ENCODE results near the gene RAB24. TPM values are rescaled to one million over a fixed set of nuclear protein-coding genes. Genes with fewer than 3 reads are reported as not detected.
A peak's percentile ranks its signal among the peaks of the same experiment; 100 is the strongest.
"Not testable (repeated sequence)": the region's sequence is repeated elsewhere in the genome, so short reads cannot be mapped to it uniquely, and the experiment has no call there.

RAB24 gene
- total and polyA plus RNA-seq, 9 donors: 17.0 to 40.4 (median 26.8) TPM

DNA sequence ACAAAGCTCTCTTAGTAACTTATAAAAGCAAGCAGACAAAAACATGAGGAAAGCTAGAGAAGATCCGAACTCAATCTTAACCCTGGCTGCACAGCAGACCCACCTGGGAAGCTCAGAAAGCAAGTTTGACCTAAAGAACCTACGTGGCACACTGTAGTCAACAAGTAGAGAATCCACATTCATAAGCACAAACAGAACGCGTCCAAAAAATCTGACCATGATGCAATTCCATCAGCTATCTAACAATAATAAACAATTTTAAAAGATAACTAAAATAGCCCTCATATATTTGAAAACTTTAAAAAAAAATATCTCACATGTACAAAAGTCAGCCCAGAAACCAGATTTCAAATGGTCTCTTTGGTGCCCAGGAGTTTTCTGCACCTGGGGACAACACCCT, 43.3 kb upstream of the RAB24 start:
- H3K27ac ChIP-seq: no peak overlapping the region
- H3K27me3 ChIP-seq: no peaks in the 10 kb centered on the region
- H3K36me3 ChIP-seq: no peaks in the 10 kb centered on the region
- 20 to 47% (median 21%) methylated on average over 4 of the region's 4 CpGs for WGBS, 3 donors
- no peaks in the 10 kb centered on the region for H3K9me3 ChIP-seq
- intact Hi-C loops (cut with DNase I): no loop called here
- peaks cover 11% of the 10 kb centered on the region for H3K4me1 ChIP-seq (ENCODE audit: insufficient read depth)
- no peak overlapping the region for H3K4me3 ChIP-seq
- peak in 1 of 5 donors; percentile 5 for DNase-seq
- no peak for TF ChIP-seq EP300 (IDR thresholded peaks at IDR 0.05)

DNA sequence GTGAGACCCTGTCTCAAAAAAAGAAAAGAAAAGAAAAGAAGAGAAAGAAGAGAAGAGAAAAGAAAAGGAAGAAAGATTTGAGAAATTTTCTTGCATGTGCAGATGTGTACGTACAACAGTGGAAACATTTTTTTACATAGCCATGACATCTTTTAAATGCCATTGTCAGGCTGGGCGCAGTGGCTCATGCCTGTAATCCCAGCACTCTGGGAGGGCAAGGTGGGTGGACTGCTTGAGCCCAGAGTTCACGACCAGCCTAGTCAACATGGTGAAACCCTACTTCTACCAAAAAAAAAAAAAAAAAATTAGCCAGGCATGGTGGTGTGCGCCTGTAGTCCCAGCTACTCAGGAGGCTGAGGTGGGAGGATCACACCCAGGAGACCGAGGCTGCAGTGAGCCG, 41.4 kb upstream of the RAB24 start:
- Histone ChIP-seq H3K27me3 (no peaks in the 10 kb centered on the region), H3K36me3 (no peaks in the 10 kb centered on the region), H3K4me3 (no peak overlapping the region), H3K27ac (no peak overlapping the region), H3K9me3 (no peaks in the 10 kb centered on the region), H3K4me1 (ENCODE audit: insufficient read depth) (peaks cover 2% of the 10 kb centered on the region)
- DNase-seq: no peak
- intact Hi-C loops (cut with DNase I): no loop called here
- TF ChIP-seq EP300 (IDR thresholded peaks at IDR 0.05) (no peak), POLR2A (IDR thresholded peaks at IDR 0.05) (no peak)
- TF ChIP-seq, protein P1, sequence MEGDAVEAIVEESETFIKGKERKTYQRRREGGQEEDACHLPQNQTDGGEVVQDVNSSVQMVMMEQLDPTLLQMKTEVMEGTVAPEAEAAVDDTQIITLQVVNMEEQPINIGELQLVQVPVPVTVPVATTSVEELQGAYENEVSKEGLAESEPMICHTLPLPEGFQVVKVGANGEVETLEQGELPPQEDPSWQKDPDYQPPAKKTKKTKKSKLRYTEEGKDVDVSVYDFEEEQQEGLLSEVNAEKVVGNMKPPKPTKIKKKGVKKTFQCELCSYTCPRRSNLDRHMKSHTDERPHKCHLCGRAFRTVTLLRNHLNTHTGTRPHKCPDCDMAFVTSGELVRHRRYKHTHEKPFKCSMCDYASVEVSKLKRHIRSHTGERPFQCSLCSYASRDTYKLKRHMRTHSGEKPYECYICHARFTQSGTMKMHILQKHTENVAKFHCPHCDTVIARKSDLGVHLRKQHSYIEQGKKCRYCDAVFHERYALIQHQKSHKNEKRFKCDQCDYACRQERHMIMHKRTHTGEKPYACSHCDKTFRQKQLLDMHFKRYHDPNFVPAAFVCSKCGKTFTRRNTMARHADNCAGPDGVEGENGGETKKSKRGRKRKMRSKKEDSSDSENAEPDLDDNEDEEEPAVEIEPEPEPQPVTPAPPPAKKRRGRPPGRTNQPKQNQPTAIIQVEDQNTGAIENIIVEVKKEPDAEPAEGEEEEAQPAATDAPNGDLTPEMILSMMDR (IDR thresholded peaks at IDR 0.05): no peak
- WGBS, 3 donors: 92 to 97% (median 94%) methylated on average over 6 of the region's 6 CpGs

DNA sequence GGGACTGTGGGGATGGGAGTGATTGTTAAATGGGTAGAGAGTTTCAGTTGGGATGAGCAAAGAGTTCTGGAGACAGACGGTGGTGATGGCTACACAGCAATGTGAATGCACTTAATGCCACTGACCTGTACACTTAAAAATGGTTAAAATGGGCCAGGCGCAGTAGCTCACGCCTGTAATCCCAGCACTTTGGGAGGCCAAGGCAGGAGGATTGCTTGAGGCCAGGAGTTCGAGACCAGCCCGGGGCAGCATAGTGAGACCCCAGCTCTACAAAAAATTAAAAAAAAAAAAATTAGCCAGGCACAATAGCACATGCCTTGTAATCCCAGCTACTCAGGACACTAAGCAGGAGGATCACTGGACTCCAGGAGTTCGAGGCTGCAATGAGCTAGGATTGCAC, 40.3 kb upstream of the RAB24 start:
- DNase-seq: no peak
- TF ChIP-seq POLR2A (IDR thresholded peaks at IDR 0.05): no peak
- TF ChIP-seq, protein P1 (IDR thresholded peaks at IDR 0.05): no peak
- no peak for TF ChIP-seq EP300 (IDR thresholded peaks at IDR 0.05)
- no peaks in the 10 kb centered on the region for H3K36me3 ChIP-seq

DNA sequence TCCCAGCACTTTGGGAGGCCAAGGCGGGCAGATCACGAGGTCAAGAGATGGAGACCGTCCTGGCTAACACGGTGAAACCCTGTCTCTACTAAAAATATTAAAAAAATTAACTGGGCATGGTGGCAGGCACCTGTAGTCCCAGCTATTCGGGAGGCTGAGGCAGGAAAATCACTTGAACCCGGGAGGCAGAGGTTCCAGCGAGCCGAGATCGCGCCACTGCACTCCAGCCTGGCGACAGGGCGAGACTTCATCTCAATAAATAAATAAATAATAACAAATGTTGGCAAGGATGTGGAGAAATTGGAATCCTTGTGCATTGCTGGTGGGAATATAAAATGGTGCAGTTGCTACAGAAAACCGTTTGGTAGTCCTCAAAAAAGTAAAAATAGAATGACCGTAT, 39.5 kb upstream of the RAB24 start:
- H3K9me3 ChIP-seq; H3K4me3 ChIP-seq; H3K27ac ChIP-seq; H3K36me3 ChIP-seq; H3K4me1 ChIP-seq (ENCODE audit: insufficient read depth); intact Hi-C loops (cut with DNase I); H3K27me3 ChIP-seq; DNase-seq: not testable (repeated sequence)
- 92 to 96% (median 92%) methylated on average over 14 of the region's 14 CpGs for WGBS, 3 donors

More for the DNA sequence above, 40.3 kb upstream of the RAB24 start:
- H3K4me3 ChIP-seq: no peak overlapping the region
- no peak overlapping the region for H3K27ac ChIP-seq
- peaks cover 2% of the 10 kb centered on the region for H3K4me1 ChIP-seq (ENCODE audit: insufficient read depth)
- no peaks in the 10 kb centered on the region for H3K9me3 ChIP-seq
- intact Hi-C loops (cut with DNase I): no loop called here
- no peaks in the 10 kb centered on the region for H3K27me3 ChIP-seq
- WGBS, 3 donors: 93 to 97% (median 94%) methylated on average over 6 of the region's 6 CpGs

DNA sequence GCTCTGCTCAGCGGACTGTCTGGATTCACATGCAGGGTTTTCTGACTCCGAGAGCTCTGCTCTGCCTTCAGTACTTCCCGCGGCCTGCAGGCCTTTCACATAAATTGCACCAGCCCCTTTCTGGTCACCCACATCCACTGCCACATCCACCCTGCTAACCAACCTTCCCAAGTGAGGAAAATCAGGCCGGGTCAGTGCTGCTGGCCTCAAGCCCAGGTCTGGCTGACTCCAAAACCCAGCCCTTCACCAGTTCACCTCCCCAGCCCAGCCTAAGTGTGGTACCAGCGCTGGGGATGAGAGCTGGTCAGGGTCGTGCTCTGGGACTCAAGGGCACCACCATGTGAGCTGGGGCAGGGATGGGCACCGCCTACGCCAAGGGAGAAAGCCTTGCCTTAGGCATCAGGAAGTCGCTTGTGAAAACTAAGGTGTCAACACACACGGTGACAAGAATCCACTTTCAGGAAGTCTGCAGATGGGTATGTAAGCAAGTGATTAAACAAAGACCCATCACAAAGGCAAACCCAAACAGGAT, 35.7 kb upstream of the RAB24 start:
- WGBS, 3 donors: 72 to 77% (median 77%) methylated on average over 11 of the region's 11 CpGs
- no peaks in the 10 kb centered on the region for H3K27me3 ChIP-seq
- no peak overlapping the region for H3K27ac ChIP-seq
- no peak for DNase-seq
- no peak overlapping the region for H3K4me3 ChIP-seq
- no peaks in the 10 kb centered on the region for H3K4me1 ChIP-seq (ENCODE audit: insufficient read depth)
- no peaks in the 10 kb centered on the region for H3K9me3 ChIP-seq
- TF ChIP-seq POLR2A (IDR thresholded peaks at IDR 0.05) (no peak), EP300 (IDR thresholded peaks at IDR 0.05) (no peak)
- TF ChIP-seq, protein P1 (IDR thresholded peaks at IDR 0.05): no peak
- intact Hi-C loops (cut with DNase I): no loop called here
- no peaks in the 10 kb centered on the region for H3K36me3 ChIP-seq
